PC-3 (cell line): ENCODE results near the gene RIMS4.

Source experiments
- CTCF ChIP-seq: fragments of 300-600 bp; sonication (generic); conservative IDR thresholded peaks from 2 replicates; pipeline ENCODE4 v1.5.1; 2017; ENCODE audit warnings: antibody characterized with exemption, low read depth, mild to moderate bottlenecking, low read length
- EZH2 ChIP-seq: fragments of 300-600 bp; sonication (generic); IDR thresholded peaks from one replicate; pipeline ENCODE4 v1.6.1; 2017; ENCODE audit warnings: antibody characterized with exemption, mild to moderate bottlenecking, low read length; ENCODE audit not compliant: unreplicated experiment
- EZH2phosphoT487 ChIP-seq: fragments of 300-600 bp; sonication (generic); IDR thresholded peaks from 2 replicates; pipeline ENCODE4 v1.6.1; 2018; ENCODE audit warnings: mild to moderate bottlenecking, antibody characterized with exemption, low read length, borderline replicate concordance

- TF ChIP-seq CTCF (no peak), EZH2phosphoT487 (no peak), EZH2 (no peak)
These were observed 70.4 kb downstream of the RIMS4 start for GRCh38 chr20:44739942-44740341.
